ENCODE results near the gene FAM199X.

FAM199X gene

DNA sequence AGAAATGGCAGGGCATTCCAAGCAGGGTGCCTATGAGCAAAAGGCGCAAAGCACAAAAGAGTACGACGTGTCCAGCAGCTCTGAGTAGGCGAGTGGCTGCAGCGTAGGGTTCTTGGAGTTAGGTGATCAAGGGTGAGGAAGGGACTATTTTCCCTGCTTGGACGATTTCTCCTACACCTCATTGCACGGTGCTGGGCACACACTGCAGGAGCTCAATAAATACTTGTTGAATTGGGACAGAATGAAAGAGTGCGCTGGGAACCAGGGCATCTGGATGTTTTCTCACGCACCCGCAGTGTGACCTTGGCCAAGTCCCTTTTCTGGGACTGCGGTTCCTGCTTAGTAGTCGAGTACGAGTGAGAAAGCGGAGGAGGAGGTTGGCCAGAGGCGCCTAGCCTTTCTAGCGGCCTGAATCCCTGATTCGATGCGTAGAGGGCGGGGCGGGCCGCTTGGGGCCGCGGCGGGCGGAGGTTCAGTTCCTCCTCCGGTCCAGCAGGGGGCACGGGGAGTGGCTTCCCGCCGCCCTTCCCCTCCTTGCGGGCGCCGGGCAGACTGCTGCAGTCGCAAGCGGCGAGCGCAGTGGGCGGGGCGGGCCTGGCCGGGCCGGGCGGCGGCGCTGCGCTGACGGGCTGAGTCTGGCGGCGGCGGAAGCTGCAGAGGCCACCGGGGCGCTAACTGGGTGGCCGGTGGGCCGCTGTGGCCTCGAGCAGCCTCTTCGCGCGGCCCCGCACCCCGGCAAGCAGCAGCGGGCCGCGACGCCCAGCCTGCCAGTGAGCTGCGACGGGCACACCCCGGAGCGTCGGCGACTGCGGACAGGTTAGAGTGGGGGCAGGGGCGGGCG is at the start of gene FAM199X:
FAM199X (plus strand) TSS at position 560 of the 841 bp plus-strand sequence. CDS start 333 bp downstream, outside the sequence.
- Mint-ChIP-seq H3K36me3 (ENCODE audit: low read depth) (peaks cover 4% of the 10 kb centered on the region), H3K4me3 (peak within 1 kb of the TSS; percentile 79), H3K9me3 (no peaks in the 10 kb centered on the region), H3K27me3 (no peaks in the 10 kb centered on the region), H3K4me1 (ENCODE audit: low read depth) (peaks cover 32% of the 10 kb centered on the region), H3K27ac (peak within 1 kb of the TSS; percentile 83)

DNA sequence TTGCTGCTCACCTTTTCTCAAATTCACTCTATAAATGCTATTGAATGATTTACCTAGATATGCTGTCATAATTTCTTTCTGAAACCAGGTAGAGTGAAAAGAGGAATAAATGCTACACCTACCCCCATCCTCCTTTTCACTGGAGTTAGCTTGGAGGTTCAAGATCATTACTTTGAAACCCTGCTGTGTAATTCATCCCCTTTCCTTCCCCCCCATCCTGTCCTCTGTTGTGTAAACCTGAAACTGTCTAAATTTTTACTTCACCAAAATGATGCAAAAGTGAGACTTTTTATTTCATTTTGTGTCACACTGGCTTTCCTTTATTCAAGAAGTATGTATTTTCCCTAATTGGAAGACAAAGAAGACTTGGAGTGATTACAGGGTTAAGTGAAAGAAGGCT is 48.5 kb upstream of the FAM199X start:
- Mint-ChIP-seq H3K9me3 (no peaks in the 10 kb centered on the region), H3K4me3 (peak overlapping the region; percentile 50), H3K4me1 (ENCODE audit: low read depth) (peaks cover 55% of the 10 kb centered on the region), H3K36me3 (ENCODE audit: low read depth) (no peaks in the 10 kb centered on the region), H3K27ac (peak overlapping the region; percentile 78), H3K27me3 (no peaks in the 10 kb centered on the region)

DNA sequence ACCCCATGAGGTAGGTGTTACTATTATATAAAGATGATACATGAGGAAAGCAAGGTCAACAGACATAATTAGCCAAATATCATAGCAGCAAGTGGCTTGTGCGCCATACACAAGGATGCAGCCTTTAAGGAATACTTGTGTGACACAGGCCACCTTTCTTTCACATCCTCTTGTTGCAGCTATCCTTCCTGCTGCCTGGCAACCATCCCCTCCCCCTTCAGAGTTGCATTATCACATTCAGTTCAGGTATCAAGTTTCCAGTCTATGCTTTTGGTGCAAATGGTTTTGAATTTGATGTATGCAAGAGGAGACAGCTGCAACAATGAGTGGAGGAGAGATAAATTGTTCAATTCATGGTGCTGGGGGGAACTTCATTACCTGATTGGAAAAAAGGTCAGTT is 47.5 kb upstream of the FAM199X start:
- Mint-ChIP-seq H3K27ac (no peak overlapping the region), H3K4me1 (ENCODE audit: low read depth) (peaks cover 58% of the 10 kb centered on the region), H3K27me3 (no peaks in the 10 kb centered on the region), H3K4me3 (no peak overlapping the region), H3K36me3 (ENCODE audit: low read depth) (no peaks in the 10 kb centered on the region), H3K9me3 (no peaks in the 10 kb centered on the region)

DNA sequence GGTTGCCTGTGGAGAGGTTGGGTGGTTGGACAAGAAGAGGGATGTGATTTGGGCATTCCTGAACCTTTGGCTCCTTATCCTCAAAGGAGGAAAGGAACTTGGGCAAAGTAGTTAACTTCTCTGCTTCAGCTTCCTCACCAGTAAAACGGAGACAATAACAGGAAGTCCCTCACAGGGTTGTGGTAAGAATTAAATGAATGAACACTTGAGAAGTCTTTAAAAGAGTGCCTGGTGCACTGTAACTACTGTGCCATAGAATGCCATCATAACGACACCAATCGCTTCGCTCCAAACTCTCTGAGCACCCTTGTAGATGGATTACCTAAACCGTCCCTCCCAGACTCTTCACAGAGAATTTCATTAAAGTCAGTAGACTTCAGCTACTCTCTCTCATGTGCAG is 43.4 kb upstream of the FAM199X start:
- Mint-ChIP-seq H3K27ac (peak overlapping the region; percentile 85), H3K9me3 (no peaks in the 10 kb centered on the region), H3K36me3 (ENCODE audit: low read depth) (no peaks in the 10 kb centered on the region), H3K27me3 (no peaks in the 10 kb centered on the region), H3K4me3 (peak overlapping the region; percentile 39), H3K4me1 (ENCODE audit: low read depth) (peaks cover 74% of the 10 kb centered on the region)

DNA sequence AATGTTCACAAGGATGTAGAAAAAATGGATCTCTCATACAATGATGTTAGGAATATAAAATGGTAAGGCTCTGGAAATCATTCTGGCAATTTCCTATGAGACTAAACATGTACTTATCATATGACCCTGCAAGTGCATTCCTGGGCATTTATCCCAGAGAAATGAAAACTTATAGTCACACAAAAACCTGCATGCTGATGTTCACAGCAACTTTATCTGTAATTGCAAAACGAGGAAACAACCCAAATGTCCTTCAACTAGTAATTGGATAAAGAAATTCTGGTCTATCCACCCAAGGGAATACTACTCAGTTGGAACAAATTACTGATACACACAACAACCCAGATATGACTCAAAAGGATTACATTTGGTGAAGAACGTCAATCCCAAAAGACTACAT is 39.4 kb upstream of the FAM199X start:
- Mint-ChIP-seq H3K9me3 (no peaks in the 10 kb centered on the region), H3K4me3 (no peak overlapping the region), H3K4me1 (ENCODE audit: low read depth) (peaks cover 44% of the 10 kb centered on the region), H3K27ac (no peak overlapping the region), H3K27me3 (no peaks in the 10 kb centered on the region), H3K36me3 (ENCODE audit: low read depth) (peaks cover 7% of the 10 kb centered on the region)

DNA sequence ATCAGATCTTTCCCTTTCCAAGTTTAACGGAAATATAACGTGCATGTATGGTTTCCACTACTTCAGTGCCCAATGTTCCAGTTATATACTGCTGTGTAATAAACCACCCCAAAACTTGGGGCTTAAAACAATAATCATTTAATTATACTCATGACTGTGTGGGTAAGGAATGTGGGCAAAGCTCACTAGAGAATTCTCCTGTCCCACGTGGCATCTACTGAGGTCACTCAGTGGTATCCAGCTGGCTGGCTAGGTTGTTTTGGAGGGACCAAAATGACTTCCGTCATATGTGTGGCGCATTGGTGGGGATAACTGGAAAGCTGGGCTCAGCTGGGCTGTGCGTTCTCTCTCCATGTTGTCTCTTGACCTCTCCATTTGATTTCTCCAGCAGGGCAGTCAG is 35.4 kb upstream of the FAM199X start:
- H3K27ac Mint-ChIP-seq: no peak overlapping the region

DNA sequence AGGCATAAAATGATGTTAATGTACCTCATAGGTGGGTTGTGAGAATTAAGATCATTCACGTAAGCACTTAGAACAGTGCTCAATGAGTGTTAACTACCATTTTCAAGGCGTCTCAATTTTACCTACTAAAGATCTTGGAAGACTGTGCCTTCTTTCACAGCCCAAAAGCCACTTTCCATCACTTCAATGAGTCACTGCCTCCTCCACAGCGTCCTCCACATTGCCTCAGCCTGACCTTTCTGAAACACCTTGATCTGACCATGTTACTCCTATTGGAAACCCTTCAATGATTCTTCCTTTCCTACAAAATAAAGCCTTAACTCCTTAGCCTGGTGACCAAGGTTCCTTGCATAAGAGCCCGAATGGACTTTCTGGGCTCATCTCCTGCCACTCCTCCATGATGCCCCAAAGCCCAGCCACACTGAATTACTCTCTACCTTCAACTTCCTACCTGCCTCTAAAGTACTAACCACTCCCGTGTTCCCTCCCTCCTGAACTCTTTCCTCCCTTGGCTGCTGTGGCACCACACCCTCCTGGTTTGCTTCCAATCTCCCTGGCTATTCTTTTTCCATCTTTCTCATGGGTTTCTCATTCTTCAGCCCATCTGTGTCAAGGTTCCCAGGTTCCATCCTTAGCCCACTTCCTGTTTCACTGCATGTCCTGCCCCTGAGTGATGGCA is 31.5 kb upstream of the FAM199X start:
- Mint-ChIP-seq H3K27me3 (no peaks in the 10 kb centered on the region), H3K36me3 (ENCODE audit: low read depth) (peaks cover 7% of the 10 kb centered on the region), H3K9me3 (no peaks in the 10 kb centered on the region), H3K27ac (peak overlapping the region; percentile 85), H3K4me1 (ENCODE audit: low read depth) (peaks cover 28% of the 10 kb centered on the region), H3K4me3 (peak overlapping the region; percentile 15)

More for the DNA sequence above, 35.4 kb upstream of the FAM199X start:
- H3K9me3 Mint-ChIP-seq: no peaks in the 10 kb centered on the region
- H3K36me3 Mint-ChIP-seq (ENCODE audit: low read depth): peaks cover 7% of the 10 kb centered on the region
- H3K4me3 Mint-ChIP-seq: no peak overlapping the region
- H3K4me1 Mint-ChIP-seq (ENCODE audit: low read depth): peaks cover 40% of the 10 kb centered on the region
- H3K27me3 Mint-ChIP-seq: no peaks in the 10 kb centered on the region

DNA sequence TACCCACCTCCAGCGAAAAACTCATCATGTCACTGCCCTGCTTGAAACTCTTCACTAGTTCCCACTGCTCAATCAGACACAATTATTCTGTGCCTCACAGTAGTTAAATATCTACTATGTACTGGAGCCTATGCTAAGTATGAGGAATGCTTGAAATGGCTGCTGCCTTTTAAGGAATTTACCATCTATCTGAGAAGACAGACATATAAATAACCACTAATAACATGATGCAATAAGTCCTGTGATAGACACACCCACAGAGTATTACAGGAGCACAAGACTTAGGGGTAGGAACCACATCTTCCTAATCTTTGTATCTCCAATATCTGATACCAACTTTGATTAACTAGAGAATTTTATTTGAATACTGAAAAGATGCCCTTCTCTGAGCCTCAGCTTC is 30.6 kb upstream of the FAM199X start:
- Mint-ChIP-seq H3K4me1 (ENCODE audit: low read depth) (peaks cover 28% of the 10 kb centered on the region), H3K9me3 (no peaks in the 10 kb centered on the region), H3K27ac (peak overlapping the region; percentile 85), H3K4me3 (no peak overlapping the region), H3K36me3 (ENCODE audit: low read depth) (peaks cover 2% of the 10 kb centered on the region), H3K27me3 (no peaks in the 10 kb centered on the region)

DNA sequence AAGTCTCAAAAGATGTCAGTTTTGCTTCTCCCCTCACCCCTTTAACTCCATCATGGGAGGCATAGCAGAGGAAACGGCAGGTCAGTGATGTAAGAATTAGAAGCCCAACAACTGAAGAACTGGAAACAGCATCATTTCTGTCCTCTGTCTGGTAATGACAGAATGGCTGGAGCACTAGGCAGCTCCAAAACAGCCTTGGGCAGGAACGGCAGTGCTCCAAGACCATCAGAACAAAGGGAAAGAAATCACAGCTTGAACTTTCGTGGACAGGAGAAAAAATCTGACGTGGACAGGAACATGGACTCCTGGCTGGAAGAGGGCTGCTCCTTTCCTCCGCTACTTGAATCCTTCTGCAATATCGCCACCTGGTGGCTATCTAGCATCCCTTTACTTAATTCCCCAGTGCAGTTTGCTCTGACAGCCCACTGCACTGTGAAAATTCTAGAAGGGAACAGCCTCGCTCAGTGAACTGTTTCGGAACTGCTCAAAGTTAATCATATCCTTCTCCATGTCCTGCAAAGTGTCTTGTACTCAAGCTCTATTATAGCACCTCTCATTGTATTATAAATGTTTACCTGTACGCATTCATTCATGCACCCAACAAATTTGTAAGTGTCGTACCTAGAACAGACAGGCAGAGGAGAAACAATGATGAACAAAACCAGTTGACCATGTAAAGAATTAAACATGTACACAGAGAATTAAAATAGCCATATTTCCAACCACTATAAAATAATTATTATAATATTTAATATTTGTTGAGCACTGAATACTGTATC is 29.8 kb upstream of the FAM199X start:
- H3K4me3 Mint-ChIP-seq: no peak overlapping the region
- no peaks in the 10 kb centered on the region for H3K9me3 Mint-ChIP-seq
- H3K4me1 Mint-ChIP-seq (ENCODE audit: low read depth): peaks cover 28% of the 10 kb centered on the region
- H3K27me3 Mint-ChIP-seq: no peaks in the 10 kb centered on the region
- no peaks in the 10 kb centered on the region for H3K36me3 Mint-ChIP-seq (ENCODE audit: low read depth)
- H3K27ac Mint-ChIP-seq: no peak overlapping the region

DNA sequence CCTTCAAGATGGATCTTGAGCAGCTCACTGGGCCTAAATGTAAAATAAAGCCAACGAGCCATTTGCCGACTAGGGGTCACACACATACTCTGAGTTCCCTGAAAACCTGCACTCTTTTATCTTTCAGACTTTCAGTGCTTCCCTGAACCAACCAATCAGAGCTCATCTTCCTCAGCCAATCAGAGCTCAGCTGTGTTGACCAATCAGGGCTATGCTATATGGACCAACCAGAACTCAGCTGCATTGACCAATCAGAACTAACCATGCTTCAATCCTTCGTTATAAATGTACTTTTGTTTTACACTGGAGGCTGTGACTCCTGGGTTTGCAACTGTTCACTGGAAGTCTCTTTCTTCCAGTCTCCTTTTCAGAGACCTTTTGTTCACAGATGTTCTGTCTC is 28.8 kb upstream of the FAM199X start:
- no peak overlapping the region for H3K27ac Mint-ChIP-seq
- no peaks in the 10 kb centered on the region for H3K9me3 Mint-ChIP-seq
- H3K36me3 Mint-ChIP-seq (ENCODE audit: low read depth): no peaks in the 10 kb centered on the region
- no peak overlapping the region for H3K4me3 Mint-ChIP-seq
- H3K27me3 Mint-ChIP-seq: no peaks in the 10 kb centered on the region
- H3K4me1 Mint-ChIP-seq (ENCODE audit: low read depth): peaks cover 33% of the 10 kb centered on the region

DNA sequence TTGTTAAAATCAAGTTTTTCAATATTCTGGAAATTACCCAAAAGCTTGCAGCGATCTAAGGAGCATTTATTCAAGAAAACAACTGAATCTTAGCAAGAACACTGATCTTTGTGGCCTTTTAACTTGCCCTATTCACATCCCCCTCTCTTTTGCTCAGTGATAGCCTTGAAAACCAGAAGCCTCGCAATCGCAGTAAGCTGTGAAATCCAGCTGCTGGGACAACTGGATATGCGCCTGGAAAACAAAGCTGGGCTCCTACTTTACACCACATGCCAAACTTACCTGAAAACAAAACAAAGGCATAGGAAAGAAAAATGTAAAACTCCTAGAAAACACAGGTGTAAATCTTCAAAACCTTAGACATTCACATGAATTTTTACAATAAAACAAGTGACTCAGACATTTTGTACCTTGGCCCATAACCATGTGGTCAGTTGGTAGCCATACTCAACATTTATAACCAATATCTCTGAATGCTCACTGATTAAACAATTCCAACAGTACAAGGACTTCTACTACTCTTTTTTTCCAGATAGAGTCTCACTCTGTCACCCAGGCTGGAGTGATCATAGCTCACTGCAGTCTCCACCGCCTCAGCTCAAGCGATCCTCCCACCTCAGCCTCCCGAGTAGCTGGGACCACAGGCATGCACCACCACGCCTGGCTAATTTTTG is 25.0 kb upstream of the FAM199X start:
- Mint-ChIP-seq H3K4me3 (no peak overlapping the region), H3K4me1 (ENCODE audit: low read depth) (peaks cover 23% of the 10 kb centered on the region), H3K27ac (no peak overlapping the region), H3K9me3 (no peaks in the 10 kb centered on the region), H3K36me3 (ENCODE audit: low read depth) (peaks cover 4% of the 10 kb centered on the region), H3K27me3 (no peaks in the 10 kb centered on the region)

DNA sequence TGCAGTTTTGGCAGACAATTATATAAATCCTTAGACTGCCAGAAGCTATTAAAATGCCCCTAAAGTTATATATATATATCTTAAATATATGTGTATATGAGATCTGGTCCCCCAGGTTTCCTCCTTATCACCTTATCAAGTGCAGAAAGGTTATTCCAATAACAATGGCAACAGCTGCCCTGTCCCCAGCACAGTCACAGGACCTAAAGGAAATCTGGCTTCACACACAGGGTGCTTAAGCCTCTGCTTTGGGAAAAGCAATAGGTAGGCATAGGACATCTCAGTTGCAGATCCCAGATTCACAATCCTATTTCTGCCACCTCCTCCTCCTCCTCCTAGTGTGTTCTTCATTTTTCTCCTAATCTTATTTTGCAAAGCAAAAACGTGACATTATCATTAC is 15.2 kb upstream of the FAM199X start:
- no peaks in the 10 kb centered on the region for H3K27me3 Mint-ChIP-seq
- no peaks in the 10 kb centered on the region for H3K9me3 Mint-ChIP-seq
- no peaks in the 10 kb centered on the region for H3K36me3 Mint-ChIP-seq (ENCODE audit: low read depth)
- H3K4me3 Mint-ChIP-seq: no peak overlapping the region
- H3K4me1 Mint-ChIP-seq (ENCODE audit: low read depth): peaks cover 6% of the 10 kb centered on the region
- H3K27ac Mint-ChIP-seq: no peak overlapping the region

DNA sequence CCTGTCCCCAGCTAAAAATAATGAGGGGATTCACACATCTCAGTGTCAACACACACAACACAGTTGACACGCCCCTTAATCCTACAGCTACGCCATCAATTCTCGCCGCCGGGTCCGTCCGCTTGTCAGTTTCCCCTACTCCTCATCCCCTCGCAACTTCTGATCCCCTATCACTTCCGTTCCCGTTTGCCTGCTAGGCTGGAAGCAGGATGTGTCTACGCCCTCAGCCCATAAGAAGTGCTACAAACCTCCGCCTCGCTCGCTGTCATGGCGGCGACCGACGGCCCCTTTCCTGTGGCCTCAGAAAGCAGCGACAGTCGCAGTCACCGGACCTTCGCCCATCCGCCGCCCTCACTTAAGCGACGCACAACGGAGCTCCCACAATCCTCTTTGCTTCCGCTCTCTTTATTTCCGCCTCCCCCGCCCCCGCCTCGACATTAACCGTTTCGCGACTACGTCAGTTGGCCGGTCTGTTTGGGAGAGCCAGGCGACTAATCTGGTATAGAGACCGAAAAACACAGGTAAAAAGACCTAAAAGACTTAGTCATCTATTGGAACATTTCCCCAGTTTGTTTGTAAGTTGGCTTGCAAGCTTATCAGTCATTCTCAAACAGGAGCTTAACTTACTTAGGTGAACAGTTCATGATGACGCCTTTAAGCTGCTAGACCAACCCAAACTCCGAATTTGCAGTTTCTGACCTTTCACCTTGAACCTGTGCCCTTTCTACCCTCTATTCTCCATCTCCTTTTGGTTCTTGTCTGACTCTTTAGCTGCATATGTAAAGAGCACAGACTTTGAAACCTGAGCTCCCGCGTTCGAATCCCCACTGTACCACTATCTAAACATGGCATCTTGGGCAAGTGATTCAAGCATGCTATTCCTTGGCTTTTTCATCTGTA is 9.4 kb upstream of the FAM199X start, which contains the start of gene SLC25A53:
SLC25A53 (minus strand) TSS at position 380 of the 900 bp plus-strand sequence. CDS start 51,752 bp downstream, outside the sequence.
- Mint-ChIP-seq H3K9me3 (no peaks in the 10 kb centered on the region), H3K4me3 (peak within 1 kb of the TSS; percentile 99), H3K36me3 (ENCODE audit: low read depth) (no peaks in the 10 kb centered on the region), H3K4me1 (ENCODE audit: low read depth) (peaks cover 12% of the 10 kb centered on the region), H3K27ac (peak within 1 kb of the TSS; percentile 100), H3K27me3 (no peaks in the 10 kb centered on the region)

Data from stimulated activated naive CD8-positive, alpha-beta T cell treated with anti-CD3 and anti-CD28 coated beads, Interleukin-15, Interleukin-2, amounts not matched to agents 100 ng/mL and 50 ng/mL, for 24 hours (primary cell).